Endothelial cell of umbilical vein (primary cell): Measurements from ENCODE around the gene TCF15.

Source experiments
- CTCF ChIP-seq, 2 donors: IDR thresholded peaks; 1 replicate in 1 of 2; 2 replicates in 1 of 2; pipeline ENCODE4 v1.5.1; 2011; ENCODE audit warnings: low read length in 2 of 2, mild to moderate bottlenecking in 2 of 2, moderate library complexity in 2 of 2, control low read depth in 1 of 2, inconsistent platforms in 1 of 2, low read depth in 1 of 2; ENCODE audit not compliant: insufficient read depth in 1 of 2; ENCODE audit errors: extremely low read depth in 1 of 2
- EZH2 ChIP-seq: IDR thresholded peaks from 2 replicates; pipeline ENCODE4 v1.6.1; 2012; ENCODE audit warnings: borderline replicate concordance, low read depth, mild to moderate bottlenecking, moderate library complexity, low read length, inconsistent platforms; ENCODE audit not compliant: severe bottlenecking
- FOS ChIP-seq: IDR thresholded peaks from 2 replicates; pipeline ENCODE4 v1.6.1; 2011; ENCODE audit warnings: mild to moderate bottlenecking, low read length, moderate library complexity, borderline replicate concordance; ENCODE audit not compliant: insufficient read depth
- GATA2 ChIP-seq: IDR thresholded peaks from 2 replicates; pipeline ENCODE4 v1.7.0; 2011; ENCODE audit warnings: low read depth, mild to moderate bottlenecking, moderate library complexity, mixed read lengths, low read length; ENCODE audit not compliant: insufficient read length, insufficient read depth
- JUN ChIP-seq: IDR thresholded peaks from 2 replicates; pipeline ENCODE4 v1.6.1; 2011; ENCODE audit warnings: borderline replicate concordance, low read depth; ENCODE audit not compliant: insufficient read length, insufficient read depth
- MAX ChIP-seq: IDR thresholded peaks from 2 replicates; pipeline ENCODE4 v1.6.1; 2011; ENCODE audit not compliant: insufficient read depth, insufficient read length
- POLR2A ChIP-seq: IDR thresholded peaks from 2 replicates; pipeline ENCODE4 v1.6.1; 2012; ENCODE audit warnings: low read depth, mild to moderate bottlenecking, control low read depth, low read length
- POLR2AphosphoS5 ChIP-seq: IDR thresholded peaks from 2 replicates; pipeline ENCODE4 v1.6.1; 2012; ENCODE audit warnings: low read depth, mild to moderate bottlenecking, control low read depth, low read length, moderate library complexity; ENCODE audit not compliant: insufficient read depth

- TF ChIP-seq CTCF (IDR thresholded peaks at IDR 0.05; ENCODE audit: extremely low read depth in 1 of 2, insufficient read depth in 1 of 2, low read depth in 1 of 2, low read length in 2 of 2), result no peak
- no peak for TF ChIP-seq POLR2A
- no peak for TF ChIP-seq EZH2
- TF ChIP-seq POLR2AphosphoS5, result no peak
- TF ChIP-seq JUN, result no peak
- TF ChIP-seq FOS, result no peak
- no peak for TF ChIP-seq MAX
- no peak for TF ChIP-seq GATA2
Measured at GRCh38 chr20:626579-626978, 16.5 kb upstream of the TCF15 start.
